NCI-H187 (cell line): ENCODE results near the gene PTDSS2.
"Not testable (repeated sequence)": the region's sequence is repeated elsewhere in the genome, so short reads cannot be mapped to it uniquely, and the experiment has no call there.

Source experiments
- DNase-seq, 2 experiments: peaks; one replicate each; lab custom pipeline; 2025; lab: John Stamatoyannopoulos, UW

The PTDSS2 gene

DNA sequence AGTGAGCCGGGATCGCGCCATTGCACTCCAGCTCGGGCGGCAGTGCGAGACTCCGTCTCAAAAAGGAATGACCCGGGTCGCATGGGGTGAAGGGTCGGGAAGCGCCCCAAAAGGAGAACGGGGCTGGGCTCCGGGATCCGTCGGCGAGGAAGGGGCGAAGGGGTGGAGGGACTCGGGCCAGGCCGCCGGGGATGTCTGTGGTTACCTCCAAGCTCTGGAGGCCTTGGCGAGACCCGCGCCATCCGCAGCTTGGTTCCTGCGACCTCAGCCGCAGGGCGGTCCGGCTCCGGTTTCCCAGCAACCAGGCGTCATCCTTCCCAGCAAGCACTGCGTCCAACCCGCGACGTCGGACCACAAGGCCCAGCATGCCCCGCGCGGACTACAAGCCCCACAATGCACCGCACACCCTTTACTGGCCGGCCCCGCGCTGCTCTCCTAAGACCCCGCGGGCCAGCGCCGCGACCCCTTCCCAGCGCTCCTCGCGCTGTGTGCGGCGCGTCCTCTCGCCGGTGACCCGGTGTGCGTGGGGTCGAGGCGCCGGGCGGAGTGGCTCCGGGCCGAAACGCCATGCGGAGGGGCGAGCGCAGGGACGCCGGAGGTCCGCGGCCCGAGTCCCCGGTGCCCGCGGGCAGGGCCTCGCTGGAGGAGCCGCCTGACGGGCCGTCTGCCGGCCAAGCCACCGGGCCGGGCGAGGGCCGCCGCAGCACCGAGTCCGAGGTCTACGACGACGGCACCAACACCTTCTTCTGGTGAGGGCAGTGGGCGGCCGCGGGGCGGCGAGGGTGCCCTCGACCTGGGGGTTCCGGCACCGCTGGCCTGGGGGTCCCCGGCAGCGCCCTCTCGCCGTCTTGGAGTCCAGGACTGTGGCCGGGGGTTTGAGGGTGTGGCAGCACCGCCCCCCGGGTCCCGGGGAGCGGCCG lies at the start of gene PTDSS2:
Gene PTDSS2 (plus strand): TSS at position 391 of the 920 bp plus-strand sequence. CDS start 177 bp downstream, at position 568.
- peak; percentile 88 to 93 for DNase-seq

DNA sequence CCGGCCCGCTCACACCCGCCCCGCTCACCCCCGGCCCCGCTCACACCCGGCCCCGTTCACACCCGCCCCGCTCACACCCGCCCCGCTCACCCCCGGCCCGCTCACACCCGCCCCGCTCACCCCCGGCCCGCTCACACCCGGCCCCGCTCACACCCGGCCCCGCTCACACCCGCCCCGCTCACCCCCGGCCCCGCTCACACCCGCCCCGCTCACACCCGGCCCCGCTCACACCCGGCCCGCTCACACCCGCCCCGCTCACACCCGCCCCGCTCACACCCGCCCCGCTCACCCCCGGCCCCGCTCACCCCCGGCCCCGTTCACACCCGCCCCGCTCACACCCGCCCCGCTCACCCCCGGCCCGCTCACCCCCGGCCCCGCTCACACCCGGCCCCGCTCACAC lies 48.9 kb upstream of the PTDSS2 start:
- not testable (repeated sequence) for DNase-seq

DNA sequence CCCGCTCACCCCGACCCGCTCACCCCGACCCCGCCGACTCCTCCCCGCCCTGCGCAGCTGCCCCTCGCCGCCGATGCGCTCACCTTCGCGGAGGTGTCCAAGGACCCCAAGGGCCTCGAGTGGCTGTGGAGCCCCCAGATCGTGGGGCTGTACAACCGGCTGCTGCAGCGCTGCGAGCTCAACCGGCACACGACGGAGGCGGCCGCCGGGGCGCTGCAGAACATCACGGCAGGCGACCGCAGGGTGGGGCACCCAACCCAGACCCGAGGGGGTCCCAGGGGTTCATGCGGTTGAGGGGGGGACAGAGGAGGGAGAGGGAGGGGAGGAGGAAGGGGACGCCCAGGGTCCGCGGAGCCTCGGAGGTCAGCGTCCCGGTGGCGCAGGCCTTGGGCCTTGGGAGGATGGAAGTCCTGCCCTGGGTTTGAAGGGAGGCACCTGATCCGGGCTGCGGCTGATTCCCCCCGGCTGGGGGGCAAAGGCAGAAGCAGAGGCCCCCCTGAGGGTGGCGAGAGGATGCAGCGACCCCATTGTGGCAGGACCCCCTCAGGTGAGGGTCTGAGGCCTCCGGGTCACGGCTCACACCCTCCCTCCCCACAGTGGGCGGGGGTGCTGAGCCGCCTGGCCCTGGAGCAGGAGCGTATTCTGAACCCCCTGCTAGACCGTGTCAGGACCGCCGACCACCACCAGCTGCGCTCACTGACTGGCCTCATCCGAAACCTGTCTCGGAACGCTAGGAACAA lies 46.9 kb upstream of the PTDSS2 start:
- no peak for DNase-seq

DNA sequence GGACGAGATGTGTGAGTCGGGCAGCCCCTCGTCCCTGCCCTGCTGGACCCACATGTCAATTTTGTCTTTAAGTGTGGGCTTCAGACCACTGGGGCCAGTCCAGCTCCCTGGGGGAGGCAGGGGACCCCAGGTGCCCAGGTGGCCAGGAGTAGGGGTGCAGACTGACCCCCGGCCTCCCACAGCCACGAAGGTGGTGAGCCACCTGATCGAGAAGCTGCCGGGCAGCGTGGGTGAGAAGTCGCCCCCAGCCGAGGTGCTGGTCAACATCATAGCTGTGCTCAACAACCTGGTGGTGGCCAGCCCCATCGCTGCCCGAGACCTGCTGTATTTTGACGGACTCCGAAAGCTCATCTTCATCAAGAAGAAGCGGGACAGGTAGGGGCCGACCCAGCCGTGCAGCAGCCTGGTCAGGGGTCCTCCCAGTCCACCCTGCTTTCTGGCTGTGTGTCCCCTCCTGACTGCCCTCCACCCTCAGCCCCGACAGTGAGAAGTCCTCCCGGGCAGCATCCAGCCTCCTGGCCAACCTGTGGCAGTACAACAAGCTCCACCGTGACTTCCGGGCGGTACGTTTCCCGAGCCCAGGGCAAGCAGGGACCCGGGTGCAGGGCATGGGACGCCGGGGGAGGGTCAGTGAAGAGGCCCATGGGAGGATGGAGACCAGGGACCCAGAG lies 46.2 kb upstream of the PTDSS2 start:
- no peak for DNase-seq

DNA sequence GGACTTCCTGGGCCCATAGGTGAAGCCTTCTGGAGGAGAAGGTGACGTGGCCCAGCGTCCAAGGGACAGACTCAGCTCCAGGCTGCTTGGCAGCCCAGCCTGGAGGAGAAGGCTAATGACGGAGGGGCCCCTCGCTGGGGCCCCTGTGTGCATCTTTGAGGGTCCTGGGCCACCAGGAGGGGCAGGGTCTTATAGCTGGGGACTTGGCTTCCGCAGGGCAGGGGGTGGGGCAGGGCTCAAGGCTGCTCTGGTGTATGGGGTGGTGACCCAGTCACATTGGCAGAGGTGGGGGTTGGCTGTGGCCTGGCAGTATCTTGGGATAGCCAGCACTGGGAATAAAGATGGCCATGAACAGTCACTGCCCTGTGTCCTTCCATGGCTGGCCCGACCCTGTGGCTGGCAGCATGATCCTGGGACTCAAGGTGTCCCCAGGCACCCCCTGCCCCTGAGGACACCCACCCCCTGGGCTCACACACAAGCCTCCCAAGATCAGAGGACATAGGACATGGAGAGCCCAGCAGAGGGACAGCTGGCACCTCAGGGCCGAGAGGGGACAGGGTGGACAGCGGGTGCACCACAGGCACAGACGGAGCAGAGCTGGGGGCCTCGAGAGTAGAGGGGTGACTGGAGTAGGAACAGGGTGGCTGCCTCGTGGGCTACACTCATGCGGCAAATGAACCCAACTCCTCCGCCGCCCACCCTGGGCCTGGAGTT lies 45.4 kb upstream of the PTDSS2 start:
- no peak for DNase-seq

DNA sequence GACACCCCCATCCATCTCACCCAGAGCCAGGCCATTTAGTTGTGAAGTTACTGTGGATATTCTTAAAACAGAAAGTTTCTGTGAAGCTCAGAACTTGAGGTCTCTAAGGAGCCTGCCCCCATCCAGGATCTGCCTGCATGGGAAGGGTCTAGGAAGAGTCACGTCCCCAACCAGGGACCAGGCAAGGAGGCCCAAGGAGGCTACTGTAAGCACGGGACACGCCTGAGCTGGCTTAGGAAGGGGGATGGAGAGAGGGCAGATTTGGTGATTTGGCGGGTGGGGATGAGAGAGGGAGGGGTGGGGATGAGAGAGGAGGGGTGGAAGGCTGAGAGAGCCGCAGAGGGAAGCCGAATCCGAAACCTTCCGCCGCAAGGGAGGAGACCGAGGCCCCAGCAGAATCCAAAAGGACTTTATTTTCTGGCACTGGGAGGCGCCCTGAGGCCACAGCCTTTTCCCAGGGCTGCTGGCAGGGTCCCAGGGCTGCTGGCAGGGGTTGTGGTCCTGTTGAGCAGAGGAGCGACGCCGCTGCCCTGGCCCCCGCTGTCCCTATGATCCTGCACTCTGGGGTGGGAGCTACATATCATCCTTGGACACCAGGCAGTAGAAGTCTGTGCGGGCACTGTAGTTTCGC lies 44.6 kb upstream of the PTDSS2 start:
- no peak for DNase-seq

DNA sequence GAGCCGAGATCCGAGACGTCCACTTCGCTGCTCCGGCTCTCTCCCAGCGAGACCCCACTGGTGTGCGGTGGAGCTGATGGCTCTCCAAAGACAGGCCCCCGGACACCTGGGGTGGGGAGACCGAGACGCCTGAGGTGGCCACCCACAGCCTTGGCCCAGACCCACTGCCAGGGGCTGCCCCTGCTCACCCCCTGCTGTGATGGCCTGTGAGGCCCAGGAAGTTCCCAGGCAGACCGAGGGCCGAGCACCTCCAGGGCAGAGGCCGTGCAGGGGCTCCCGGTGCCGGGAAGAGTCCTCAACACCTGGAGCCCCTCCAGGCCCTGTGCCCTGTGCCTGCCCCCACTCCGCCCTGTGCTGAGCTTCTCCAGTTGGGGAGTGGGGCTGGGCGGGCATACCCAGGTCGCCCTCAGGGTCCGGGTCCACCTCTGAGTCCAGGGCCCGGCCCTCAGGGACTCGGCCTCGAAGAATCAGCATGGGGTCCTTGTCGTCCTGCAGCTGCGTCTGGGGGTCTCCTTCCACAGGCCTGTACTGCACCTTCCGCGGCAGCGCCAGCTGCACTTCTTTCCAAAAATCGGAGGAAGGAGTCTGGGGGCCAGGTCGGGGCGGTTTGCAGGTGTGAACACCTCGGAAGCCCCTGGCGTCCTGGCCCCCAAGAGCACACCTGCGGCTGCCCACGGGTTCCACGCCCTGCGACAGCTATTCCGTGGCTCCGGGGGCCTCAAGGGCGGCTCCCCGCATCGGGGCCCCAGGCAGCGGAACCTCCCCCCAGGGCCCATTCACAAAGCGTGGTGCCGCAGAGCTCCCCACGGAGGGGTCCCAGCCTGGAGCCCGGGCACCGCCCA lies 43.9 kb upstream of the PTDSS2 start:
- no peak for DNase-seq

DNA sequence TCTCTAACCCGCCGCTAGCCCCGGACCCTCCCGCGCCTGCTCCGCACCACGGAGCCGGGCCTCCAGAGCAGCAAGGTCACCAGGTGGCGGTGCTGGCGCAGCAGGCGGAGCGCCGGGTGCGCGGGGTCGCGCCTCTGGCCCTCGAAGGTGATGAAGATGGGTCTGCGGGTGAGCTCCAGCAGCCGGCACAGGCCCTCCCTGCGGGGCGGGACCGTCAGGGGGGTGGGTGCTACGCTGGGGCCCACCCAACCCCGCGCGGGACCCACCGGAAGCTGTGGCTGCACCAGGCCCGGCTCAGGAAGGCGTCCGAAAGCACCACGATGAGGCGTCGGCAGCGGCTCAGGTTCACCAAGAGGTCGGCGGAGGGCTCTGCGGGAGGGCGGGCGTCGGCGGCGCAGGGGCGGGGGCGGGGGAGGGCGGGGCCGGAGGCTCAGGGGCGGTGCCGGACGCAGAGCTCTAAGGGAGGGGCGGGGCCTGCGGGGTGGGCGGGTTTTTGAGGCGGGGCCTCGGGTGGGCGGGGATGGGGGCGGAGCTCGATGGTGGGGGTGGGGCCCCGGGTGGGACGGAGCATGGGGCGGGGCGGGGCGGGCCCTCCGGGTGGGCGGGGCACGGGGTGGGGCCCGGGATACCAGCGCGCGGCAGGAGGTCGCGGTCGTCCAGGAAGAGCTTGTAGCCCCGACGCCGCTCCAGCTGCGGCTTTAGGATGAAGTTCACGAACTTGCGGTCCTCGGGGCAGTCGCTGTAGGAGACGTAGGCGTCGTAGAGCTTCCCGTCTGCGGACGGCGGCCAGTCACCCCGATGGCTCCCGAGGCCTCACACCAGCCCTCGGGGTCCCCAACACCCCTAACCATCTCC lies 43.1 kb upstream of the PTDSS2 start:
- DNase-seq = peak; percentile 38 to 89

DNA sequence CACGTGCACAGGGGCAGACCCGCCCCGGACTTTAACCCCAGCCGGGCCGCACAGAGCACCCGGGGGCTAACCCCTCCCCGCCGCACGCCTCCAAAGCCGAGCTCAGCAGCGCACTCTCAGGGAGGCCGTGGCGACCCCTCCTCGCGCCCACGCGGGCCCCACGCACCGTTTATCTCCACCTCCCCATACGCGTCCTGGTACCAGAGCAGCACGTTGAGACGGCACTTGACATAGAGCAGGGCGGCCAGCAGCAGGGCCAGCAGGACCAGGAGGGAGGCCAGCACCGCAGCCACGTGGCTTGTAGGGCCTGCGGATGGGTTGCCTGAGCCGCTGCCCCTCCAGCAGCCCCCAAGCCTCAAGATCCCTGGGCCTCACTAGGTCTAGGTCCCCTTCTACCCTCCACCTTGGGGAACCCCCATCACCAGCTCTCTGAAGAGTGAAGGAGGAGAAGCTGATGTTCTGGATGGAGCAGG lies 42.4 kb upstream of the PTDSS2 start:
- DNase-seq = no peak

DNA sequence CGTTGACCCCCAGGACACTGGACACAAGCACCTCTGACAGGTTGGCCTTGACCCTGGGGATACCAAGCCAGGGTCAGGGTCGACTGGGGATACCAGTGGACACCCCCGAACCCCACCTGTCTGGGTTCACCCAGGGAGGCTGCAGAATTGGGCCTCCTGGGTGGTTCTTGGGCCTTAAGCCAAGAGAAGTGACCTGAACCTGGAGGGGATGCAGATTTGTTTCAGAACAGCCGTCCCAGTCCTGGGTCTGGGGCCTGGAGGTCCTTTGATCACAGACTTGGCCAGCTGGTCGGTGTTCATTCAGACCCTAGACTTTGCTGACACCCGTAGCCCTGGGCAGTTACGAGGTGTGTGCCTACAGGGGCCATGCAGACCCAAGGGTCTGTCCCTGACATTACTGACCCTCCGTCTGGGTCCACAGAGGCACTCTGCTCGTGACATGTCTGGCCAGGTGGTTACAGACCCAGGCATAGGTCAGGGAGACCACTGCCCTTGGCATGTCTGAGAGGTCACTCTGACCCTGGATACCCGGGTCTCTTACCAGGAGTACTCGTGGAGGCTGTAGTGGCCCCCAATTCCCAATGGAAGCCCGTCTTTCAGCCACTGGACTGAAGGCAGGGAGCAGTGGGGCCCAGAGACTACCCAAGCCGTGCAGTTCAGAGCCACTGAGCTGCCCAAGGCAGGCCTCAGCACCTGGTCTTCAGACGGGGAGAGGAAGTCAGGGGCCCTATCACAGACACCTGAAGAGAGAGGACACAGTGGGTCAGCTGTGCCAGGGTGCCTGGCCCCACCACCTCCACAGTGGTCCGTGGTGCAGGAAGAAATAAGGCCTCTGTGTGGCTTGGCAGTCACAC lies 41.7 kb upstream of the PTDSS2 start:
- no peak for DNase-seq

DNA sequence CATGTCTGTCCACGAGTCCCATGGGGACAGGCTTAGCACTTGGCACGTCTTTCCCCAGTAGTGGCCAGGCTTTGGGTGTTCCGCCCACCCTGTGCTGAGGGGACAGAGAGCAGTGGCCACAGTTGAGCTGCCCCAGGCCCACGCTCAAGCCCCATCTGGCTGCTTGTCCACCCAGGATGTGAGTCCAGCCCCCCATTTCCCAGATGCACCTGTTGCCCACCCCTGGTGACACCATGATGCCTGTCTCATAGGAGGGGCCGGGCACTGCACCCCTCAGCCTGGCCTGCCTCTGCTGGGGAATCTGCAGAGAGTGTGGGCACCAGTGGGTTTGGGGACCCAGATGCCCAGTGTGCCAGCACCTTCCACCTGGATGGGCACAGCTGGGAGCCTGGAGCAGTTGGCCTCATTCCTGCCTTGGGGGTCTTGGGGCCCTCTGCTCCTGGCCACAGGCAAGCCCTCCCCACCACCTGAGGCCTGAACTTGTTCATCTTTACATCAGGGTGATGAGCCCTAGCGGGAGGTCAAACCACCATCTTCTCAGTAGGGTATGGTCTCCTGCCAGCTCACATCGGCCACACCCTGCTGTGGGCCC lies 41.0 kb upstream of the PTDSS2 start:
- no peak for DNase-seq

DNA sequence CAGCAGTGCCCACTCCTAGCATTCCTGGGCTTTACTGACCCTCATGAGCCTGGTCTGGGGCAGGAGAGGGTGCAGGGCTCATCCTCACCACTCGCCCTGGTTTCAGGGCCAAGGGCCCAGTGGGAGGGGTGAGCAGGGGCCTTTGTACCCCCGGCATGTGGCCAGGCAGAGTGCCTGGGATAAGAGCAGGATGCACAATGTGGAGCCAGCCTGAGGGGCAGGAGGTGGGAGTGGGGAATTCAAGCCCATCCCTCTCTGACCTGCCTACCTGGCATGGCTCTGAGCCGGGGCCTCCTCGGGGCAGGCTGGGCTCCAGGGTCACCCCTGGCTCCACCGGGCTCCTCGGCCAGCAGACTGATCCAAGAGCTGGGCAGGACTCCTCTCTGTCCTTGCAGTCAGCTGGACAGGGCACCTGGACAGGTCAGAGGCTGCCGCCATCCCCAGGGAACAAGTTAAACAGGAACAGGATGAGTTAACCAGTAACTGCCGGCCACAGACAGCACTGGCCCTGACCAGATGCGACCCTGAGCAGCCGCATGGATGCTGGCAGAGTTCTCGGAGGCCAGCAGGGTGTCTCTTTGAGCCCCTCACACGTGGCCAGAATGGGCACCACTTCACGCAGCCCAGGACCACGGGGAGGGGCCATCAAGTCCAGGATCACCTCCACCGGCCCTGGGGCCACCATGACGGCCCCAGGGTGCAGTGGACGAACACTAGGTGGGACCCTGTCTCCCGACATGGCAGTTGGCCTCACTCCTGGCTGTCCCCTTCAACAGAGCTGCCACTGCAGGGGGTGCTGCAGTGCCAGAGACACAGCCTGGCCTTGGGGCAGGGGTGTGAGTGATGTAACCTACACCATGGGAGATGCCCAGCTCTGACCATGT lies 40.2 kb upstream of the PTDSS2 start:
- no peak for DNase-seq

DNA sequence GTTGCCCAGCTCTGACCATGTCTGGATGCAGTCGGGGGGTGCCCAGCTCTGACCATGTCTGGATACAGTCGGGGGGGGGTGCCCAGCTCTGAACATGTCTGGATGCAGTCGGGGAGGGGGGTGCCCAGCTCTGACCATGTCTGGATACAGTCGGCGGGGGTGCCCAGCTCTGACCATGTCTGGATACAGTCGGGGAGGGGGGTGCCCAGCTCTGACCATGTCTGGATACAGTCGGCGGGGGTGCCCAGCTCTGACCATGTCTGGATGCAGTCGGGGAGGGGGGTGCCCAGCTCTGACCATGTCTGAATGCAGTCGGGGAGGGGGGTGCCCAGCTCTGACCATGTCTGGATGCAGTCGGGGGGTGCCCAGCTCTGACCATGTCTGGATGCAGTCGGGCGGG lies 39.4 kb upstream of the PTDSS2 start:
- DNase-seq = not testable (repeated sequence)

DNA sequence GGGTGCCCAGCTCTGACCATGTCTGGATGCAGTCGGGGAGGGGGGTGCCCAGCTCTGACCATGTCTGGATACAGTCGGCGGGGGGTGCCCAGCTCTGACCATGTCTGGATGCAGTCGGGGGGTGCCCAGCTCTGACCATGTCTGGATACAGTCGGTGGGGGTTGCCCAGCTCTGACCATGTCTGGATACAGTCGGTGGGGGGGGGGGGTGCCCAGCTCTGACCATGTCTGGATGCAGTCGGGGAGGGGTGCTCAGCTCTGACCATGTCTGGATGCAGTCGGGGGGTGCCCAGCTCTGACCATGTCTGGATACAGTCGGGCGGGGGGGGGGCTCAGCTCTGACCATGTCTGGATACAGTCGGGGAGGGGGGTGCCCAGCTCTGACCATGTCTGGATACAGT lies 38.6 kb upstream of the PTDSS2 start:
- not testable (repeated sequence) for DNase-seq

DNA sequence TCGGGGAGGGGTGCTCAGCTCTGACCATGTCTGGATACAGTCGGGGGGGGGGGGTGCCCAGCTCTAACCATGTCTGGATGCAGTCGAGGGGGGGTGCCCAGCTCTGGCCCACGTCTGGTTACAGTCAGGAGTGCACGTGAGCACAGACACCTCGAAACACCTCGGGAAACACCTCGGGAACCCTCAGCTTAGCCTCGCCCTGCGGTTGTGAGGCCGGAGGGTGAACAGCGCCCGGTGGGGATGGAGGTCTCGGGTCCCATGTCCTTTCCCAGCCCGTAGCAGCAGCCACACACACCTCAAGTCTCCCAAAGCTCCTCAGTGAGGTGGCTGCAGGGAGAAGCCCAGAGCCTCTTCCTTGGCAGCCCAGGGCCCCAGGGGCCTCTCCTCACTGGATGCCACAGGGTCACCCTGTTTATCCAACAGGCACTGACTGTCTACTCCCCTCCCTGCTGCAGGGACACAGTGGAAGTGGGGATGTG lies 37.4 kb upstream of the PTDSS2 start:
- no peak for DNase-seq

DNA sequence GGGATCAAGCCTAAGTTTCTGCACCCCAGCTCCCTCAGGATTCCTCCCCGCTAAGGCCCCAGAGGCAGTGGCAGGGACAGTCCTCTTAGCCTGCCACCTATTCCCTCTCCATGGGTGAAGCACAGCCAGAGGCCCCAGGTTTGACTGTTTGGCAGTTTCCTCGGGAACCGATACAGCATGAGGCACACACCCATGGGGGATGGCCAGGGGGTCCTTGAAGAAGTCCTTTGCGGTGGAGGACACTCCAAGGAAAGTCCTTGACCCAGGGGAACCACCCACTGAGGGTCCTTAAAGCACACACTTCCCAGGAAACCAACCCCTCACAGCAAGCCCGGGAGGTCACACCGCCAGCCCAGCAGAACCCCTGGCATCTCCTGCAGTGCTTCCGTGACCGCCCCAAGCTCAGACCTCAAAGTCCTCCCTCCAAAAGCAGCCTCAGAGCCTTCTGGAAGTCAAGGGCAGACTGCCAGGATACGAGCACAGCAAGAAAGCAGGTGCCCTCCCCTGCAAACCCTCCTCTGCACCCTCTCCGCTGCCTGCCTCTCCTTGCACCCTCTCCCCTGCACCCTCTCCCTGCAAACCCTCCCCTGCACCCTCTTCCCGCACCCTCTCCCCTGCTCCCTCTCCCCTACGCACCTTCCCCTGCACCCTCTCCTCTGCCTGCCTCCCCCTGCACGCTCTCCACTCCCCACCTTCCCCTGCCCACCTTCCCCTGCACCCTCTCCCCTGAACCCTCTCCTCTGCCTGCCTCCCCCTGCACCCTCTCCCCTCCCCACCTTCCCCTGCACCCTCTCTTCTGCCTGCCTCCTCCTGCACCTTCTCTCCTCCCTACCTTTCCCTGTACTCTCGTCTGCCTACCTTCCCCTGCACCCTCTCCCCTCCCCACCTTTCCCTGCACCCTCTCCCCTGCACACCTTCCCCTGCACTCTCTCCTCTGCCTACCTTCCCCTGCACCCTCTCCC lies 36.7 kb upstream of the PTDSS2 start:
- no peak for DNase-seq
